GM23248 (cell line): ENCODE data around the gene SAMSN1.

Experiments used
- EZH2 ChIP-seq: fragments of 200-600 bp; sonication (generic); IDR thresholded peaks from 2 replicates; pipeline ENCODE4 v1.6.1; 2018; ENCODE audit warnings: antibody characterized with exemption, mild to moderate bottlenecking; ENCODE audit not compliant: insufficient read depth, poor library complexity, severe bottlenecking
- EZH2phosphoT487 ChIP-seq: fragments of 200-600 bp; sonication (generic); IDR thresholded peaks from 2 replicates; pipeline ENCODE4 v1.6.1; 2018; ENCODE audit warnings: antibody characterized with exemption, moderate library complexity, mild to moderate bottlenecking, low read depth; ENCODE audit not compliant: insufficient read depth

DNA sequence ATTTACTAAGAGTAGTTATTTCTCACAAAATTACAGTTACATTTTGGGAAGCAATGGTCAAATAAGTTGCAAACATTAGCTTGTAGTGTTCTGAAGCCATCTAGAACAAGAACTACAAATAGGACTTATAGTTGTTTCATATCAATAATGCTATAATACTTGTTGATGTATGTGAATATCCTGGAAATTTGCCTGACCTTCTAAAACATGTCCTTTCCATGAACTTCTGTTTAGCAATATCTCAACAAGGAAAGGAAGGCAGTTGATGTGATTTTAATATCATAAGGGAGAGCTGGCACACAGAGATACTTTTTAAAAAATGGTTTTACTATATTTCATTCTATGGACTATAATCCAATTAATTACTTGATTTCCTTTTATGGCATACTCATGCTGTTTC, 47.1 kb upstream of the SAMSN1 start:
- TF ChIP-seq EZH2: no peak
- no peak for TF ChIP-seq EZH2phosphoT487
